ENCODE results near the gene PXDN. TPM values are rescaled to one million over a fixed set of nuclear protein-coding genes. Genes with fewer than 3 reads are reported as not detected.

Gene PXDN
- total and polyA plus RNA-seq, 10 of the 15 experiments (the other 5 are each of a cell fraction or from before 2014, with no cell fraction given) = 0.12 to 0.69 (median 0.23) TPM; not detected in 5

GRCh38 chr2:1613078-1613445 is 131.3 kb downstream of the PXDN start:
- BruUV-seq (replicated peaks) = no TSS peak
- in situ Hi-C loops (cut with MboI) = no loop called here
- TF ChIP-seq POLR2AphosphoS2 (IDR thresholded peaks at IDR 0.05; ENCODE audit: low read depth, low read length) (no peak), SREBF2 (IDR thresholded peaks at IDR 0.05; ENCODE audit: low read length) (no peak), MLLT1 (IDR thresholded peaks at IDR 0.05) (no peak), EZH2 (IDR thresholded peaks at IDR 0.05; ENCODE audit: borderline replicate concordance, control insufficient read depth, low read depth, low read length) (no peak), RFX5 (IDR thresholded peaks at IDR 0.05; ENCODE audit: low read depth, low read length) (no peak), BACH1 (IDR thresholded peaks at IDR 0.05; ENCODE audit: borderline replicate concordance) (no peak), BMI1 (IDR thresholded peaks at IDR 0.05; ENCODE audit: borderline replicate concordance) (no peak), SMAD1 (IDR thresholded peaks at IDR 0.05; ENCODE audit: low read depth, partially characterized antibody) (no peak), HDAC6 (IDR thresholded peaks at IDR 0.05; ENCODE audit: unreplicated experiment) (no peak), ZSCAN29 (IDR thresholded peaks at IDR 0.05) (no peak), IRF4 (IDR thresholded peaks at IDR 0.05; ENCODE audit: low read depth, low read length) (no peak), PRDM15 (CRISPR knock-in tag; IDR thresholded peaks at IDR 0.05) (no peak), KDM1A (IDR thresholded peaks at IDR 0.05; ENCODE audit: borderline replicate concordance) (no peak), TAF1 (IDR thresholded peaks at IDR 0.05; ENCODE audit: borderline replicate concordance, low read depth, low read length) (no peak), TBL1XR1 (IDR thresholded peaks at IDR 0.05; ENCODE audit: low read depth, low read length) (no peak), IRF5 (IDR thresholded peaks at IDR 0.05; ENCODE audit: borderline replicate concordance) (no peak), CTCF (IDR thresholded peaks at IDR 0.05 in 2 of 3, conservative IDR thresholded peaks at IDR 0.05 in 1 of 3; ENCODE audit: control insufficient read depth in 2 of 3, extremely low read depth in 1 of 3, insufficient read depth in 1 of 3, low read depth in 3 of 3, low read length in 3 of 3) (no peak), MYB (IDR thresholded peaks at IDR 0.05; ENCODE audit: borderline replicate concordance, low read depth, low read length) (no peak)

More at GRCh38 chr2:1613078-1613445, 131.3 kb downstream of the PXDN start:
- SMC1A ChIA-PET (ENCODE audit: uncharacterized antibody, unreplicated experiment) = no interaction called here
- Histone ChIP-seq H4K20me1 (ENCODE audit: control insufficient read depth, insufficient read depth) (no peaks in the 10 kb centered on the region), H3K79me2 (ENCODE audit: control insufficient read depth, insufficient read depth, low read length) (no peaks in the 10 kb centered on the region), H3K27me3 (replicated peaks in 1 of 2; ENCODE audit: control insufficient read depth in 2 of 2, insufficient read depth in 2 of 2, low read length in 1 of 2) (no peaks in the 10 kb centered on the region), H3K4me3 (no peak overlapping the region), H3K9me3 (replicated peaks; ENCODE audit: control insufficient read depth, insufficient read depth, low read length) (no peaks in the 10 kb centered on the region), H3K9ac (ENCODE audit: control insufficient read depth, insufficient read depth, low read length) (no peak overlapping the region), H2AFZ (ENCODE audit: control insufficient read depth, low read depth, low read length) (no peak overlapping the region), H3K27ac (ENCODE audit: control insufficient read depth, insufficient read depth) (no peak overlapping the region), H3K4me1 (ENCODE audit: control insufficient read depth, insufficient read depth, low read length) (no peaks in the 10 kb centered on the region), H3K36me3 (ENCODE audit: control insufficient read depth in 2 of 2, insufficient read depth in 2 of 2, low read length in 1 of 2) (no peaks in the 10 kb centered on the region), H3K4me2 (ENCODE audit: control insufficient read depth, insufficient read depth) (no peak overlapping the region)
- CTCF ChIA-PET = no interaction called here
- intact Hi-C loops (cut with micrococcal nuclease; ENCODE audit: unreplicated experiment) = no loop called here
- 63% methylated on average over 9 of the region's 9 CpGs for WGBS (ENCODE audit: insufficient coverage, insufficient replicate concordance, low lambda C conversion rate, missing lambda C conversion rate)
- no peak for DNase-seq (ENCODE audit: low read depth, low spot score)
- POLR2A ChIA-PET = no interaction called here
- ATAC-seq = no peak
- no peak for FAIRE-seq
- RAD21 ChIA-PET (ENCODE audit: unreplicated experiment) = no interaction called here

Measured in GM12878 (cell line).